ENCODE data around the gene IDNK. TPM values are rescaled to one million over a fixed set of nuclear protein-coding genes. Genes with fewer than 3 reads are reported as not detected.
"Not testable (repeated sequence)": the region's sequence is repeated elsewhere in the genome, so short reads cannot be mapped to it uniquely, and the experiment has no call there.

IDNK gene
- total RNA-seq (2014; rRNA removed; shearing (Covaris generic)) = 2.4 and 3.2 TPM in 2 replicates

GRCh38 chr9:83622939-83623678, at the start of gene IDNK:
Gene IDNK (plus strand): TSS chr9:83623143. CDS start chr9:83623172, 29 bp downstream.
- peak; percentile 65 for DNase-seq (ENCODE audit: low read depth)

GRCh38 chr9:83574482-83574881, 48.5 kb upstream of the IDNK start:
- DNase-seq (ENCODE audit: low read depth) = no peak

- peak; percentile 46 for DNase-seq (ENCODE audit: low read depth)
These were observed 40.9 kb upstream of the IDNK start for GRCh38 chr9:83582029-83582428.

GRCh38 chr9:83583151-83584014, 39.6 kb upstream of the IDNK start:
- DNase-seq (ENCODE audit: low read depth) = peak; percentile 55

DNA sequence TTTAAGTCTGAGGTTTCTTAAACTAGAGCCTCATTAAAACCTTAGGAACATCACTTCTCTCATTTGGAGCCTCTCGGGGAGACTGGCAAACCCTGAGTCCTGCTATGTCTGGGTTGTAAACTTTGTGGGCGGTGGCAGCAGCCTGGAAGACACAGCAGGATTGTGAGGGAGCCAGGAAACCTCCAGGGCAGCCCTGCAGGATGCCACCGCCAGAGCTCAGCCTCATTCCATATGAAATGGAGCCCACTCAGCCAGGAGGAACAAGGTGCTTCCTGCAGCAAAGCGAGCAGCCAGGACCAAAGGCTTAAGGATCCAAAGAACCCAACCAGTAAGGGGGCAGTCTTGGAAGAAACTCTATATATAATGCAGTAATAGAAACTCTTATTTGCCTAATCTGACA, 37.9 kb upstream of the IDNK start:
- DNase-seq (ENCODE audit: low read depth) = no peak

DNA sequence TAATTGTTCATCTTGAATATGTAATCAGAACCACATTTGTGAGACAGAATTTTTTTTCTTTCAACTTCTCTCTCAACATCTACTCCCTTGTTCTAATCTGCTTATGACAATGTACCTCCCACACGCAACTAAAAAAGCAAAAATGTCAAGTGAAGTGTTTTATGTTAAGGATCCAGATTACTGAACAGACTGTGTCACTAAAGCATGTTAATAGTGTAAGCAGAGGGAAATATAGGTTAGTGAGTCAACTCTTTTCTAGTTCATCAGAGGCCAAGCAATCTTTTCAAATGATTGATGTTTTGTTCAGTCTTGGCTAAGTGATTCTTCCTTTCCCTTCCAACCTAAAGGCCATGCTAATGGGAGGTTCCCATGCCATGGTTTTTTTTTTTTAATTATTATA, 34.7 kb upstream of the IDNK start:
- DNase-seq (ENCODE audit: low read depth) = no peak

DNA sequence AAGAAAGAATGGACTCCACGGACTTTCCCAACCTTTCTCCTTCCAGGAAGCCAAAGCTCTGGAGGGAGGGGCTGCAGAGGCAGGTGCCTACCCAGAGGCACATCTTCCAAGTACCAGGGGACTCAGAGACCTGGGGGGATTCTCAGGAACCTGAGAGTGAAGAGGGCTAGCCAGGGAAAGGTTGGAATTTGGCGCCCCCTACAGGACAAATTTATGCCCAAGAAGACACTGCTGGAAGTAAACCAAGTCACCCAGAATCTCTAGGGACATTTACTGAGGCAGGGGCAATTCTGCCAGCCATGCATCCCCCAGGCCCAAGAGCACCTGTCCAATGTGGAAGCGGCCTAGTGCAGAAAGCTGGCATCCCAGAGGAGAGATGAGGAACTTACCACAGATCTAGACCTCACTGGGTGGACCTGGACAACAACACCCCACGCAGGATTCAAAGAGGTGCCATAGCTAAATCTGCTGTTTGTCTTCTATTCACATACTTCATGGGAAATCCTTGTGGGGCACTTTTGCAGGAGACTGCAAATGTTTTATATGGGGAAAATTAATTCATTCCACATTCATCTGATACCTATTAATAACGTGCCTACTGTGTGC, 25.9 kb upstream of the IDNK start:
- peak; percentile 40 for DNase-seq (ENCODE audit: low read depth)

GRCh38 chr9:83598487-83598886, 24.5 kb upstream of the IDNK start:
- DNase-seq (ENCODE audit: low read depth) = no peak

DNA sequence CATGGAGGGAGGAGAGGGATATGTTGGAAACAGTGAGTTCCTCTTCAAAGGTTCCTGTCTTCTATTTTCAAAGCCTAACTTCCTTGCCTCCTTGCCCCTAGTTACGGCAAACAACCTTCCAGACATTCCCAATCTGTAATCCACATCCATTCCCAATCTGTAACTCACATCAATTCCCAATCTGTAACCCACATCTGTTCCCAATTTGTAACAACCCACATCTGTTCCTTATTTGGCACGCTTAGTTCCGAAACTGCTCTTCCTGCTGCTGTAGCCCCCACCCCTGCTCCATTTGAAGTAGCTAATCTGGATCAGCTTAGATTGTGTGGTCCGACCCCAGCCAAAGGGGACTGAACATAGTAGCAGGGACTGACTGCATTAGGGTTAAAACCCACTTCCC, 23.9 kb upstream of the IDNK start:
- DNase-seq (ENCODE audit: low read depth) = no peak

GRCh38 chr9:83601463-83601862, 21.5 kb upstream of the IDNK start:
- DNase-seq (ENCODE audit: low read depth) = no peak

- DNase-seq (ENCODE audit: low read depth) = not testable (repeated sequence)
These were observed 15.3 kb upstream of the IDNK start for GRCh38 chr9:83607620-83608019.

GRCh38 chr9:83613298-83613697, 9.6 kb upstream of the IDNK start:
- not testable (repeated sequence) for DNase-seq (ENCODE audit: low read depth)

- DNase-seq (ENCODE audit: low read depth) = no peak
These were observed 5.6 kb upstream of the IDNK start for GRCh38 chr9:83617299-83617698.

DNA sequence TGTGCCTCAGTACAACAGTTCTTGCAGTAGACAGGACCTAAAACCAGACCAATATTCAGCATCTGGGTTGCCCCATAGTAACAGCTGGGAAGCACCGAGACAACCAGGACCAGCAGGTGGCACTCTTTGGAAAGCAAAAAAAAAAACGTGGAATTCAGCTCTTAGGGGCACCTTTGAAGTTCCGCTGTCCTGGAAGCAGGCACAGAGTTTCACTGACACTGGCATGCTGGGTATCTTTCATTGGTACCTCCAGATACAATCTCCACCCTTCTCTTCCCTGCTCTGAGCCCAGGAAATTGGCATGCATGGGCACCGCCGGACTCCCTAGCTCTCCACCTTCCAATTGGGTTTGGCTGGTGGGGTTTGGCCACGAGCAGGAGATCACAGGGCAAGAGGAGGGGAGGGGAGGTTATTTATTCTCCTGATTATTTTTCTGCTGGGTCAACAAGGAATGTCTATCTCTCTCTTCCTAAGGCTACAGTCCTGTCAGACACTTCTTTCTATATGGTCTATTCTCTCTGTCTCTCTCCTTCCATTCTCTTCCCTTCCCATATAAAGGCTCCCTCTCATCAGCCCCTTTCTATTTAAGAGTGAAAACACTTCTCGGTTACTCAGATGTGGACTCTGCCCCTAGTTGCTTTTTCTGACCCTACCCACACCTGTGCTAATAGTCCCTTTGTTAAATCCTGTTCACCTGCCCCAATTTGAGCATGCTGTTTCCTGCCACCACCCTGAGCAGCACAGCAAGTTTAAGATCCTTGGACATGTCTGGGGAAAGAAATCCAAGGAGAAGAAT, 1.9 kb upstream of the IDNK start:
- DNase-seq (ENCODE audit: low read depth) = peak; percentile 60

- DNase-seq (ENCODE audit: low read depth) = no peak
These were observed 457 bp upstream of the IDNK start for GRCh38 chr9:83622433-83622938.

DNA sequence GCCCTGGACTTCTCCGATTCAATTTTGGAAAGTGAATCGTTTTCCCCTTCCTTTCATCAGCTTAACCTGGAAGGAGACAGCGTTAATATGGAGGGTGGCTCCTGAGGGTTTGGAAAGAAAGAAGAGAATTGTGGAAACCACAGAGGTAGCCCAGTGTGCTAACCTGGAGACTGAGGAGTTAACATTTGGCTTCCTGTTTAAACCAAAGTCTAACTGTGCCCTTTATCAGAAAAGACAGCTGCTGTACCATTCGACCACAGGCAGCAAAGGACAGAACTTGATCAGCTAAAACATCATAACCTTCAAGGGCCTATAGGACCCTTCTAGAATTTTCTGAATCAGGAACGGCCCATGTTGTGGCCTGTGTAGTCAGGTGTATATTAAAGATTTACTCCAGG, 735 bp downstream of the IDNK start:
- no peak for DNase-seq (ENCODE audit: low read depth)

DNA sequence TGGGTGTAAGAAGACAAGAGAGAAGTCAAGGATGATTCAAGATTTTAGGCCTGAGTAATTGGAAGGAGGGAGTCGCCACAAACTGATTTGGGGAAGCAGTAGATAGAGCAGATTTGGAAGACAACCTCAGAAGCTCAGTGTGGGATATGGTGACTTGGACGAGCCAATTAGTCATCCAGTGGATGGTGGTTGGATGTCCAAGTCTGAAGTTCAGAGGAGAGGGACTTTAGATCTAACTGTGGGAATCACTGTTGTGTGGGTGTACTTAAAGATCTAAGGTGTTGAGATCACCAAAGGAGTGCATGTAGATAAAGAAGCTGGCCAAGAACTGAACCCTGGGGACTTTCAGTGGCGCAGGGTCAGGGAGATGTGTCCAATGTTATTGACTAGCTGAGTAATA, 2.2 kb downstream of the IDNK start:
- DNase-seq (ENCODE audit: low read depth) = no peak

DNA sequence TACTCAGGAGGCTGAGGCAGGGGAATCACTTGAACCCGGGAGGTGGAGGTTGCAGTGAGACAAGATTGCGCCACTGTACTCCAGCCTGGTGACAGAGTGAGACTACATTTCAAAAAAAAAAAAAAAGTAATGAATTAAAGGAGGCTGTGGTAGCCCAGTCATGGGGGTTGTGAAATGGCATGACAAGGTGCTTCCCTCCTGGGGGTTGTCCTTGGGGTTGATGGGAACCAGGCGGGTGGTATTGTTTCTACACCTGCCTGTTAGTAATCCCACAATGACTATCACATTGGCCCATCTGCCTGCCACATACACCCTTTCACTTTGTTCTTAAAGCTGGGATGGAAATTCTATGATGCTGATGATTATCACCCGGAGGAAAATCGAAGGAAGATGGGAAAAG, 5.6 kb downstream of the IDNK start:
- DNase-seq (ENCODE audit: low read depth) = no peak

GRCh38 chr9:83629433-83630104, 6.6 kb downstream of the IDNK start:
- no peak for DNase-seq (ENCODE audit: low read depth)

GRCh38 chr9:83630938-83631457, 8.1 kb downstream of the IDNK start:
- DNase-seq (ENCODE audit: low read depth) = no peak

GRCh38 chr9:83633255-83633654, 10.3 kb downstream of the IDNK start:
- no peak for DNase-seq (ENCODE audit: low read depth)

Data from M059J (cell line).